Trophoblast cell (in vitro differentiated cells and primary cell): ENCODE data around the gene PHETA1.
"Not testable (repeated sequence)": the region's sequence is repeated elsewhere in the genome, so short reads cannot be mapped to it uniquely, and the experiment has no call there.

Experiments used
- DNase-seq, 2 donors: peaks; one replicate each; pipeline ENCODE4 v3.0.0-alpha.2; 2016
- H2AFZ ChIP-seq: 2 replicates; pipeline ENCODE4 v1.6.1; 2013; ENCODE audit warnings: low read length, moderate library complexity, mild to moderate bottlenecking; ENCODE audit not compliant: insufficient read depth, poor library complexity
- H2AK5ac ChIP-seq: 2 replicates; pipeline ENCODE4 v1.6.1; 2013; ENCODE audit warnings: mild to moderate bottlenecking, low read length
- H2BK120ac ChIP-seq: 2 replicates; pipeline ENCODE4 v1.6.1; 2013; ENCODE audit warnings: low read length, mild to moderate bottlenecking, moderate library complexity; ENCODE audit not compliant: insufficient read depth, poor library complexity
- H2BK12ac ChIP-seq: 2 replicates; pipeline ENCODE4 v1.6.1; 2013; ENCODE audit warnings: mild to moderate bottlenecking, low read length, moderate library complexity
- H2BK5ac ChIP-seq: 2 replicates; pipeline ENCODE4 v1.6.1; 2013; ENCODE audit warnings: low read length, low read depth, moderate library complexity, mild to moderate bottlenecking; ENCODE audit not compliant: poor library complexity
- H3K14ac ChIP-seq: 2 replicates; pipeline ENCODE4 v1.6.1; 2013; ENCODE audit warnings: mild to moderate bottlenecking, low read length
- H3K18ac ChIP-seq: 2 replicates; pipeline ENCODE4 v1.6.1; 2013; ENCODE audit warnings: mild to moderate bottlenecking, low read length
- H3K23ac ChIP-seq: 2 replicates; pipeline ENCODE4 v1.6.1; 2013; ENCODE audit warnings: low read length
- H3K27ac ChIP-seq: 2 replicates; pipeline ENCODE4 v1.5.1; 2013; ENCODE audit warnings: low read depth, mild to moderate bottlenecking, inconsistent platforms, low read length, moderate library complexity
- H3K27me3 ChIP-seq: 2 replicates; pipeline ENCODE4 v1.6.1; 2013; ENCODE audit warnings: inconsistent platforms, mild to moderate bottlenecking, low read length, moderate library complexity; ENCODE audit not compliant: insufficient read depth
- H3K36me3 ChIP-seq, 2 experiments: 1 replicate in 1 of 2; 2 replicates in 1 of 2; pipeline ENCODE4 v1.6.1; 2013; ENCODE audit warnings: low read length in 2 of 2, mild to moderate bottlenecking in 2 of 2, moderate library complexity in 1 of 2; ENCODE audit not compliant: insufficient read depth in 2 of 2, control insufficient read depth in 1 of 2
- H3K4ac ChIP-seq: 2 replicates; pipeline ENCODE4 v1.6.1; 2013; ENCODE audit warnings: low read depth, mild to moderate bottlenecking, low read length, moderate library complexity
- H3K4me1 ChIP-seq, 2 experiments: 1 replicate in 1 of 2; 2 replicates in 1 of 2; pipeline ENCODE4 v1.6.1; 2013; ENCODE audit warnings: low read length in 2 of 2, mild to moderate bottlenecking in 2 of 2, moderate library complexity in 1 of 2; ENCODE audit not compliant: insufficient read depth in 2 of 2, control insufficient read depth in 1 of 2
- H3K4me2 ChIP-seq: 2 replicates; pipeline ENCODE4 v1.6.1; 2013; ENCODE audit warnings: inconsistent platforms, mild to moderate bottlenecking, low read length, moderate library complexity
- H3K4me3 ChIP-seq: 2 replicates; pipeline ENCODE4 v1.5.1; 2013; ENCODE audit warnings: mild to moderate bottlenecking, low read depth, low read length, inconsistent platforms
- H3K79me1 ChIP-seq: one replicate; pipeline ENCODE4 v1.6.1; 2013; ENCODE audit warnings: low read length
- H3K79me2 ChIP-seq: 2 replicates; pipeline ENCODE4 v1.6.1; 2013; ENCODE audit warnings: low read length, mild to moderate bottlenecking; ENCODE audit not compliant: control insufficient read depth, insufficient read depth, poor library complexity
- H3K9ac ChIP-seq: 2 replicates; pipeline ENCODE4 v1.6.1; 2013; ENCODE audit warnings: mild to moderate bottlenecking, low read length
- H3K9me3 ChIP-seq: 2 replicates; pipeline ENCODE4 v1.6.1; 2013; ENCODE audit warnings: low read depth, mild to moderate bottlenecking, control low read depth, inconsistent platforms, low read length; ENCODE audit not compliant: insufficient read depth
- H4K12ac ChIP-seq: 2 replicates; pipeline ENCODE4 v1.6.1; 2013; ENCODE audit warnings: low read depth, mild to moderate bottlenecking, low read length, moderate library complexity
- H4K8ac ChIP-seq: 2 replicates; pipeline ENCODE4 v1.6.1; 2013; ENCODE audit warnings: low read depth, mild to moderate bottlenecking, low read length, moderate library complexity
- H4K91ac ChIP-seq: one replicate; pipeline ENCODE4 v1.6.1; 2013; ENCODE audit warnings: low read depth, mild to moderate bottlenecking, low read length, moderate library complexity
- WGBS: extraction: QIAGEN DNeasy Blood & Tissue Kit; methylation state at CpG from one replicate; pipeline ENCODE4 v1.1.7; 2013; ENCODE audit warnings: missing lambda C conversion rate; ENCODE audit not compliant: insufficient read length, insufficient coverage; ENCODE audit errors: extremely low coverage; 5-methylcytosine and 5-hydroxymethylcytosine counted together

Gene PHETA1

DNA sequence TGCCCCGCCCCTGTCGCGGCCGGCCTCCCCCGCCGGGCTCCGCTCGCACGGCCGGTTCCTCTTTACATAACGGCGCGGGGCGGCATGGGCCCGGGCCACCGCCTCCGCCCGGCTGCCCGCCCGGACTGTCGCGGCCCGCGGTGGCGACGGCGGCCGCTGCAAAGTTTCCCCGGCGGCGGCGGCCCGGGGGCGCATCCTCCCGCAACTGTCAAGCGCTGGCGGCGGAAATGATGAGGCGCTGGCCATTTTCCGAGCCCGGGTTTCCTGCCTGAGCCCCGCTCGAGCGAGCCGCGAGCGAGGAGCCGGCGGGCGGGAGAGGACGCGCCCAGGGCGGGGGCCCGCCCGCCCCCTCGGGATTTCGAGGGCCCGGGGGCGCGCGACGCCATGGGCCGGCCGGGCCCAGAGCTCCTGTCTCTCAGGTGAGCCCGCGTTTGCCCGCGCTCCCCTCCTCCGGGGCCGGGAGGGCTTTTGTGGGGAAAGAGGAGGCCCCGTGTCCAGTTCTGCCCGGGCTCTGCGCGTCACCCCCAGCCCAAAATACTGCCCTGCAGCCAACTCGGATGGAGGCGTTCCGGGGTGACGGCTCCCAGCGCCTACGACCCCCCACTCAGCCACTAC, 37.1 kb upstream of the PHETA1 start, which contains the start of gene SH2B3:
TSS of gene SH2B3 (plus strand) at position 65 of the 615 bp plus-strand sequence. CDS start 12,223 bp downstream, outside the sequence.
- H3K9ac ChIP-seq: peak within 1 kb of the TSS; percentile 63
- no peaks in the 10 kb centered on the region for H3K27me3 ChIP-seq
- peak within 1 kb of the TSS; percentile 35 for H3K4ac ChIP-seq
- H2BK5ac ChIP-seq: no peak within 1 kb of the TSS
- peaks cover 6% of the 10 kb centered on the region for H3K79me2 ChIP-seq
- H3K23ac ChIP-seq: no peak within 1 kb of the TSS
- peaks cover 18 to 34% of the 10 kb centered on the region in 2 experiments for H3K4me1 ChIP-seq
- peak within 1 kb of the TSS; percentile 87 for H3K4me2 ChIP-seq
- peaks cover 2% of the 10 kb centered on the region for H3K9me3 ChIP-seq
- H4K8ac ChIP-seq: peak within 1 kb of the TSS; percentile 49
- H4K12ac ChIP-seq: peak within 1 kb of the TSS; percentile 17
- H2AK5ac ChIP-seq: peak within 1 kb of the TSS; percentile 2
- H3K14ac ChIP-seq: peak within 1 kb of the TSS; percentile 15
- no peak for DNase-seq
- H3K4me3 ChIP-seq: peak within 1 kb of the TSS; percentile 74
- H2BK120ac ChIP-seq: peak within 1 kb of the TSS; percentile 13
- H3K18ac ChIP-seq: peak within 1 kb of the TSS; percentile 20
- H3K36me3 ChIP-seq: no peaks in the 10 kb centered on the region
- no peak within 1 kb of the TSS for H3K27ac ChIP-seq
- H2AFZ ChIP-seq: peak within 1 kb of the TSS; percentile 20
- peak within 1 kb of the TSS; percentile 81 for H4K91ac ChIP-seq
- H3K79me1 ChIP-seq: peaks cover 5% of the 10 kb centered on the region
- H2BK12ac ChIP-seq: peak within 1 kb of the TSS; percentile 37
- no CpG with 5 or more reads among the region's 80 CpGs for WGBS

DNA sequence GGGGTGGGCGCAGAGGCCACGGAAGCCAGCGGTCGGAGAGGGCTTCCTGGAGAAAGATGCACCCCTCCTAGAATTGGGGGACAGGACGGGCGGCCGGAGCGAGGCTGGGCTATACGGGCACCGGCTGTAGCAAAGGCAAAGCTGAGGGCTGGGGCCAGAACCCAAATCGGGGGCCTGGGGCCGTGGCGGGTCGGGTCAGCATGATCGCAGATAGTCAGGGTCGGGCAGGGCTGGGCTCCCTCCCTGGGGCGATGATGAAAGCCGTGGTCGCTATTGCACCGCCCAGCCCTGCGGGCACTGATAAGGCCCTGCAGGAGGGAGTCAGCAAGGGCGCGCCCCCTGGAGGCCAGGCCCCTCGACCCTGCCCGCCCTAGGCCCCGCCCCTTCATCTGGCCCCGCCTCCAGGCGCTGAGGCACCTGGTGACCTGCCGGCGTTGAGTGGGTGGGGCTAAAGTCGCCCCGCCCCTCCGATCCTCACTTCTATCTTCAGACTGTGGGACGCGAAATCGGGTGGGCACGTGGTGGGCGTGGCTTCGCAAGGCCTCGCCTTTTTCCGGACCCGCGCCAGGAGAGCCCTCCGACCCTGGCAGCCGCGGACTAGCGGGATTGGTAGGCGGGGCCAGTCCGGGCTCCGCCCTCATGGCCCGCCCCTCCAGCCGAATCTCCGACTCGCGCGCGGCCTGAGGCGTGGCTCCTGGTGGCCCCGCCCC, 36.4 kb upstream of the PHETA1 start:
- WGBS: no CpG with 5 or more reads among the region's 59 CpGs
- H2BK120ac ChIP-seq: no peak overlapping the region
- no peaks in the 10 kb centered on the region for H3K27me3 ChIP-seq
- H3K4me2 ChIP-seq: peak overlapping the region; percentile 87
- no peaks in the 10 kb centered on the region for H3K36me3 ChIP-seq
- H3K79me1 ChIP-seq: peaks cover 5% of the 10 kb centered on the region
- no peak overlapping the region for H4K12ac ChIP-seq
- no peak overlapping the region for H2BK5ac ChIP-seq
- peaks cover 15 to 31% of the 10 kb centered on the region in 2 experiments for H3K4me1 ChIP-seq
- no peak overlapping the region for H3K27ac ChIP-seq
- peak overlapping the region; percentile 74 for H3K4me3 ChIP-seq
- peak; percentile 87 to 88 for DNase-seq
- H3K14ac ChIP-seq: peak overlapping the region; percentile 15
- peaks cover 6% of the 10 kb centered on the region for H3K79me2 ChIP-seq
- H2AFZ ChIP-seq: peak overlapping the region; percentile 20
- peak overlapping the region; percentile 30 for H4K8ac ChIP-seq
- H3K9ac ChIP-seq: no peak overlapping the region
- H4K91ac ChIP-seq: peak overlapping the region; percentile 81
- peaks cover 2% of the 10 kb centered on the region for H3K9me3 ChIP-seq
- no peak overlapping the region for H2BK12ac ChIP-seq
- no peak overlapping the region for H3K18ac ChIP-seq
- no peak overlapping the region for H3K23ac ChIP-seq
- no peak overlapping the region for H2AK5ac ChIP-seq
- no peak overlapping the region for H3K4ac ChIP-seq

DNA sequence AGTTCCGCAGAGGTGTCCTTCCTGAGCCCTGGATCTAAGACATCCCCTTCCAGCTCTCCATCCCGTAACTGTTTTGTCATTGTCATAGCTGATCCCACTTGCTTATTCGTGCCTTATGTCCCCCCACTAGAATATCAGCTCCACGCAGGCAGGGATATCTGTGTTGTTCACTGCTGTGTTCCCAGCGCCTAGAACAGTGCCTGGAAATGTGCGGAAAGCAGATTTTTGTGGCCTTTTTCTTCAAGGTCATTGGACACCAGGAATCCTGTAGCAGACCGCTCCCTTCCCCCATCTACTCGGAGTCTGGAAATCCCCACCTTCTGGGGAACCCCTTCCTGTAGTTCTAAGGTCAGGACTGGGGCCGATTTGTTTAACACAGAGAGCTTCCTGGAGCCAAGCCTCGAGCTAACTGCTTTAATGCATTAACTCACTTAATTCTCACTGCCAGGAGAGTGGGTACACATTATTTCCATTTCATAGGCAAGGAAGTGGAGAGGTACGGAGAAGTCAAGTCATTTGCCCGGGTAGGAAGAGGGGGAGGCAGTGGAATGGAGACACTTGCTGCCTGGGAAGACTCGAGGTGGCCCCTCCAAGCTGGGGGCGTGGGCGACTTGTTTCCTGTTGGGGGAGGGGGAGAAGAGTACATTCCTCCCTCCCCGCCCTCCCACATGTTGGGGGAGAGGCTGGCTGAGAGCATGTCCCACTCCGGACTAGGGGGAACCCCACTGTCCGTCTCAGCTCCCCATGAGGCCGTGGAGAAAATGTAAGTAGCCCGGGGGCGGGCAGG, 35.7 kb upstream of the PHETA1 start:
- H3K9ac ChIP-seq: no peak overlapping the region
- peak overlapping the region; percentile 87 for H3K4me2 ChIP-seq
- no peaks in the 10 kb centered on the region for H3K36me3 ChIP-seq
- H4K12ac ChIP-seq: no peak overlapping the region
- peaks cover 9 to 23% of the 10 kb centered on the region in 2 experiments for H3K4me1 ChIP-seq
- H2AFZ ChIP-seq: peak overlapping the region; percentile 20
- H3K9me3 ChIP-seq: peaks cover 2% of the 10 kb centered on the region
- no peak overlapping the region for H2AK5ac ChIP-seq
- peaks cover 5% of the 10 kb centered on the region for H3K79me1 ChIP-seq
- peaks cover 6% of the 10 kb centered on the region for H3K79me2 ChIP-seq
- no peaks in the 10 kb centered on the region for H3K27me3 ChIP-seq
- H4K8ac ChIP-seq: peak overlapping the region; percentile 30
- DNase-seq: no peak
- H3K4ac ChIP-seq: no peak overlapping the region
- no peak overlapping the region for H3K23ac ChIP-seq
- no CpG with 5 or more reads among the region's 21 CpGs for WGBS
- H2BK12ac ChIP-seq: no peak overlapping the region
- no peak overlapping the region for H3K27ac ChIP-seq
- no peak overlapping the region for H3K18ac ChIP-seq
- H2BK120ac ChIP-seq: peak overlapping the region; percentile 13
- peak overlapping the region; percentile 35 for H3K4me3 ChIP-seq
- no peak overlapping the region for H3K14ac ChIP-seq
- H4K91ac ChIP-seq: peak overlapping the region; percentile 81
- H2BK5ac ChIP-seq: no peak overlapping the region

DNA sequence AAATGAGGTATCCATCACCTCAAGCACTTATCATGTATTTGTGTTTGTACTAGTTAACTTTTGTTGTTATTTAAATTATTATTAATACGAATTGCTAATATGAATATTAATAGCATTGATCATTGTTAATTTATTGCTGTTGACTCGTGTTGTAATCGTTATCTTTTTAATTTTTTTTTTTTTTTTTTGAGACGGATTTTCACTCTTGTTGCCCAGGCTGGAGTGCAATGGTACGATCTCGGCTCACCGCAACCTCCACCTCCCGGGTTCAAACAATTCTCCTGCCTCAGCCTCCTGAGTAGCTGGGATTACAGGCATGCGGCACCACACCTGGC, 33.6 kb upstream of the PHETA1 start:
- not testable (repeated sequence) for H3K23ac ChIP-seq, H2BK12ac ChIP-seq, H2BK5ac ChIP-seq, H3K79me2 ChIP-seq, H3K4me2 ChIP-seq, H4K8ac ChIP-seq, H3K4ac ChIP-seq, H2AFZ ChIP-seq, H3K36me3 ChIP-seq, H3K79me1 ChIP-seq, H3K14ac ChIP-seq, H3K27ac ChIP-seq, H4K12ac ChIP-seq, H2AK5ac ChIP-seq, H2BK120ac ChIP-seq, H3K9ac ChIP-seq, H3K9me3 ChIP-seq, H3K27me3 ChIP-seq, H3K18ac ChIP-seq, H3K4me3 ChIP-seq, H4K91ac ChIP-seq, DNase-seq
- peaks cover 6 to 20% of the 10 kb centered on the region in 2 experiments for H3K4me1 ChIP-seq
- no CpG with 5 or more reads among the region's 9 CpGs for WGBS
